ENCODE measurements around the gene CLEC1B. TPM values are rescaled to one million over a fixed set of nuclear protein-coding genes. Genes with fewer than 3 reads are reported as not detected.

CLEC1B gene
- not detected in 2 replicates for total RNA-seq

DNA sequence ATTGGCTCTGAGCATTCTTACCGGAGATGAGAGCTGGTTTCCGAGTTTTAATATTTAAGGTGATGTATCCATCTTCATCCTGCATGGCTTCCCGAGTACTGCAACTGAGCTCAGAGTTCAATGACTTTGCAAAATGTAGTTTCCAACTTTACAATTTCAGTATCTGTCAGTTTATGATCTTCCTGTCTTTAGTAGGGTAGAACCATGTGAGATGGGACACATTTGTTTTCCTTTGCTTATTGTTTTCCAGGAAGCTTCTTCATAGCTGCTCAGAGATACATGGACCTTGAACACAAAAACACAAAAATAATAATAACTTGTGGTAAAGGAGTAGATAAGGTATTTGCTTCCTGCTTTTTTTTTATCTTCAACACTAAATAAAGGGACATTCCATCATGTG, at the start of gene CLEC1B:
CLEC1B (minus strand) TSS at position 106 of the 400 bp plus-strand sequence; CDS start at position 85, 21 bp downstream.

DNA sequence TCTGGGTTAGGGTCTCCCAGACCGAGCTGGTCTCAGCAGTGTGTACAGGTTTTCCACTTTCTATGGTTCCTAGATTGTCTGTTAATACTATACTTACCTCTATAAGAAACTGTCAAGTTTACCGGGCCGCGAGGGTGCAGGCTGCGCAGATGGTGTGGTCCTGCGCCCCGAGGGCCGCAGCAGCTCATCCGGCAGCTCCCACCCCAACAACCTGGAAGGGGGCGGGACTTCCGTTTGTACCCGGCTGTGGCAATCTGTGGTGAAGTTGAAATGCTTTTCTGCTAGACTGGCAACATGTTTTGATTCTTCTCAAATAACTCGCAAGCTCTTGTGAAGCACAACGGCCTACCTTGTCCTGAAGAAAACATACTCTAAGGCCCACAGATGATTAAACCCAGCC, 31.5 kb upstream of the CLEC1B start, which contains the start of gene CLEC9A:
CLEC9A (plus strand) TSS at position 237 of the 400 bp plus-strand sequence. CDS start 22,006 bp downstream, outside the sequence.

DNA sequence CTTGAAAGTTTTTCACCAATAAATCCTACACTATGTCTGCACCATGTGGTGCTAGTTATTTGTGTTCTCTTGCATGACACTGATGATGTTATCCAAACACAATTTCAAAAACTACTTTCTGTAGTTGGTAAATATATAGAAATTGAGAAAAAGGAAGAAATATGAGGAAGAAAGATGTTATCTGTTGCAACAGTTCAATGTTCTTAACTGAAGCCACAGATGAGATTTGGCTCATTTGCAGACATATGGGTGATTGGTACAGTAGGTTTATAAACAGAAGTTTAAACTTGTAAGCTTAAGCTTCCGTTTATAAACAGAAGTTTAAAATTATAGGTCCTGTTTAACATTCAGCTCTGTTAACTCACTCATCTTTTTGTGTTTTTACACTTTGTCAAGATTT, 27.7 kb downstream of the CLEC1B start, which contains the start of gene CLEC12A:
CLEC12A (plus strand) TSS at position 229 of the 400 bp plus-strand sequence. CDS start 188 bp downstream, outside the sequence.

Other genes starting within 250 kb of the CLEC1B start
- not detected in 2 replicates for gene CD69, start 238.2 kb downstream of the CLEC1B start, total RNA-seq
- 0.16 TPM in 1 of 2 replicates, not detected in the other for gene KLRF1, start 171.6 kb downstream of the CLEC1B start, total RNA-seq
- 18.8 and 18.9 TPM in 2 replicates for gene CLEC2B, start 129.8 kb downstream of the CLEC1B start, total RNA-seq
- not detected in 2 replicates for gene KLRF2, start 117.6 kb downstream of the CLEC1B start, total RNA-seq
- not detected in 2 replicates for gene CLEC2A, start 66.8 kb downstream of the CLEC1B start, total RNA-seq
- 0.65 TPM in 1 of 2 replicates, not detected in the other for gene CLEC12A, start 27.7 kb downstream of the CLEC1B start, total RNA-seq
- under 0.01 TPM in 1 of 2 replicates, not detected in the other for gene CLEC12B, start 11.5 kb upstream of the CLEC1B start, total RNA-seq
- gene CLEC9A, start 31.6 kb upstream of the CLEC1B start, total RNA-seq: not detected in 2 replicates
- gene CLEC1A, start 99.9 kb upstream of the CLEC1B start, total RNA-seq: 0.16 and 0.85 TPM in 2 replicates
- not detected in 2 replicates for gene CLEC7A, start 131.1 kb upstream of the CLEC1B start, total RNA-seq
- 0.24 and 0.49 TPM in 2 replicates for gene OLR1, start 173.0 kb upstream of the CLEC1B start, total RNA-seq
- gene TMEM52B, start 179.9 kb upstream of the CLEC1B start, total RNA-seq: not detected in 2 replicates
- 49.1 and 58.6 TPM in 2 replicates for gene GABARAPL1, start 213.8 kb upstream of the CLEC1B start, total RNA-seq

Measured in hair follicle dermal papilla cell (primary cell).